Subcutaneous adipose tissue (tissue), 4 donors: ENCODE measurements around the gene LDHD. TPM values are rescaled to one million over a fixed set of nuclear protein-coding genes. Genes with fewer than 3 reads are reported as not detected.

Experiments used
- total RNA-seq, 4 donors: library from RNA; depleted of rRNA; stranded (reverse); fragments of >200 nt; gene quantifications; one replicate each; pipeline ENCODE4 v1.1.0, GENCODE V29; 2016
- TF ChIP-seq, protein P1 (sequence below): fragments of 450-650 bp; IDR thresholded peaks from one replicate; pipeline ENCODE4 v1.5.1; 2016; ENCODE audit warnings: low read depth, mild to moderate bottlenecking, control low read depth, antibody characterized with exemption, moderate library complexity

LDHD gene
- total RNA-seq, 4 donors from 2014 or later: 6.0 to 120 (median 17.1) TPM

- TF ChIP-seq, protein P1, sequence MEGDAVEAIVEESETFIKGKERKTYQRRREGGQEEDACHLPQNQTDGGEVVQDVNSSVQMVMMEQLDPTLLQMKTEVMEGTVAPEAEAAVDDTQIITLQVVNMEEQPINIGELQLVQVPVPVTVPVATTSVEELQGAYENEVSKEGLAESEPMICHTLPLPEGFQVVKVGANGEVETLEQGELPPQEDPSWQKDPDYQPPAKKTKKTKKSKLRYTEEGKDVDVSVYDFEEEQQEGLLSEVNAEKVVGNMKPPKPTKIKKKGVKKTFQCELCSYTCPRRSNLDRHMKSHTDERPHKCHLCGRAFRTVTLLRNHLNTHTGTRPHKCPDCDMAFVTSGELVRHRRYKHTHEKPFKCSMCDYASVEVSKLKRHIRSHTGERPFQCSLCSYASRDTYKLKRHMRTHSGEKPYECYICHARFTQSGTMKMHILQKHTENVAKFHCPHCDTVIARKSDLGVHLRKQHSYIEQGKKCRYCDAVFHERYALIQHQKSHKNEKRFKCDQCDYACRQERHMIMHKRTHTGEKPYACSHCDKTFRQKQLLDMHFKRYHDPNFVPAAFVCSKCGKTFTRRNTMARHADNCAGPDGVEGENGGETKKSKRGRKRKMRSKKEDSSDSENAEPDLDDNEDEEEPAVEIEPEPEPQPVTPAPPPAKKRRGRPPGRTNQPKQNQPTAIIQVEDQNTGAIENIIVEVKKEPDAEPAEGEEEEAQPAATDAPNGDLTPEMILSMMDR: no peak
These were observed 5.5 kb upstream of the LDHD start for GRCh38 chr16:75121949-75122568.

GRCh38 chr16:75120253-75120652 is 3.7 kb upstream of the LDHD start:
- TF ChIP-seq, protein P1: no peak

DNA sequence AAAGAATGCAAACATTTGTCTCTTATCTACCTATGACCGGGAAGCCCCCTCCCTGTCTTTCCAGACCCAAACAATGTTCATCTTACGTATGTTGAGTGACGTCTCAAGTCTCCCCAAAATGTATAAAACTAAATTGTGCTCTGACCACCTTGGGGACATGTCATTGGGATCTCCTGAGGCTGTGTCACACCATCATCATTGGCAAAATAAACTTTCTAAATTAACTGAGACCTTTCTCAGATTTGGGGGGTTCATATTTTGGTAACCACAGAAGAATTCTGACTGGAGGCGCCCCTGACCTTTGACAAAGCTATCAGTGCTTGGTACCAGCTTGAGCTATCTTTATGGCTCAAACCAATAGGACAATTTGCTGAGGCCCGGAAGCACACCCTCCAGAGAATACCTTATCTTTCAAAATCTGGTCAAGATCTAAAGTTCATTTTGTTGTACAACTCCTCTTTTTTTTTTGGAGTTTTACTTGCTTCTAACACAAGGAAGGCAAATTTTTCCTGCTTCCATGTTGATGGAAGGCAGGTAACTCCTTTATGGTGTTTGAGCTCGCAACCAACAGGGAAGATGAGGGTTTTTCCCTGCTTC is 2.5 kb upstream of the LDHD start:
- TF ChIP-seq, protein P1: no peak

- TF ChIP-seq, protein P1: no peak
These were observed 298 bp upstream of the LDHD start for GRCh38 chr16:75116911-75117245.

GRCh38 chr16:75114946-75115825 is 1.4 kb downstream of the LDHD start:
- TF ChIP-seq, protein P1: no peak

GRCh38 chr16:75114179-75114945 is 2.2 kb downstream of the LDHD start:
- TF ChIP-seq, protein P1: no peak
